Measurements from ENCODE around the gene CCN6.

DNA sequence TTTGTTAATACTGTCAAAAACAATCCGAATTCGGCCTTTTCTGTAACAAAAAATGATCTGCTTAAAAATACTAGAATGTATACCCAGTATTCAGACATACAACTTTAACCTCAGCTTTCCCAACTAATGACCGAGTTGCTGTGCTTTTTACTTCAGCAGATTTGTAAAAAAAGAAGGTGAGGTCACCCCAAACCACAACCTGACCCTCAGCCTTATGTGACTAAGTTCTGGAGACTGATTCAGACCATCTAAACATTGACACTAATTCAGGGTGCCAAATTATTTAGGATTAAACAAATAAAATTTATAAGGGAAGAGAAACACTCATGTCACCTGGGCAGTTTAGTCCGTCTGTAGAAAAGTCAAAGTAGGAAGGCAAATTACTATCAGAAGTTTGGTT lies 7.7 kb downstream of the CCN6 start:
- TF ChIP-seq, protein P1, sequence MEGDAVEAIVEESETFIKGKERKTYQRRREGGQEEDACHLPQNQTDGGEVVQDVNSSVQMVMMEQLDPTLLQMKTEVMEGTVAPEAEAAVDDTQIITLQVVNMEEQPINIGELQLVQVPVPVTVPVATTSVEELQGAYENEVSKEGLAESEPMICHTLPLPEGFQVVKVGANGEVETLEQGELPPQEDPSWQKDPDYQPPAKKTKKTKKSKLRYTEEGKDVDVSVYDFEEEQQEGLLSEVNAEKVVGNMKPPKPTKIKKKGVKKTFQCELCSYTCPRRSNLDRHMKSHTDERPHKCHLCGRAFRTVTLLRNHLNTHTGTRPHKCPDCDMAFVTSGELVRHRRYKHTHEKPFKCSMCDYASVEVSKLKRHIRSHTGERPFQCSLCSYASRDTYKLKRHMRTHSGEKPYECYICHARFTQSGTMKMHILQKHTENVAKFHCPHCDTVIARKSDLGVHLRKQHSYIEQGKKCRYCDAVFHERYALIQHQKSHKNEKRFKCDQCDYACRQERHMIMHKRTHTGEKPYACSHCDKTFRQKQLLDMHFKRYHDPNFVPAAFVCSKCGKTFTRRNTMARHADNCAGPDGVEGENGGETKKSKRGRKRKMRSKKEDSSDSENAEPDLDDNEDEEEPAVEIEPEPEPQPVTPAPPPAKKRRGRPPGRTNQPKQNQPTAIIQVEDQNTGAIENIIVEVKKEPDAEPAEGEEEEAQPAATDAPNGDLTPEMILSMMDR (IDR thresholded peaks at IDR 0.05), result no peak
- TF ChIP-seq EZH2 (IDR thresholded peaks at IDR 0.05) (no peak), EZH2phosphoT487 (IDR thresholded peaks at IDR 0.05) (no peak)

Data from neural progenitor cell (in vitro differentiated cells).